CD4-positive, alpha-beta T cell treated with Interleukin-15 for 4 hours (primary cell): Measurements from ENCODE around the gene ZNF576.
"Not testable (repeated sequence)": the region's sequence is repeated elsewhere in the genome, so short reads cannot be mapped to it uniquely, and the experiment has no call there.

Experiments
- DNase-seq: peaks from one replicate; pipeline ENCODE4 v3.0.0-alpha.2; 2020; ENCODE audit warnings: low spot score

The ZNF576 gene

DNA sequence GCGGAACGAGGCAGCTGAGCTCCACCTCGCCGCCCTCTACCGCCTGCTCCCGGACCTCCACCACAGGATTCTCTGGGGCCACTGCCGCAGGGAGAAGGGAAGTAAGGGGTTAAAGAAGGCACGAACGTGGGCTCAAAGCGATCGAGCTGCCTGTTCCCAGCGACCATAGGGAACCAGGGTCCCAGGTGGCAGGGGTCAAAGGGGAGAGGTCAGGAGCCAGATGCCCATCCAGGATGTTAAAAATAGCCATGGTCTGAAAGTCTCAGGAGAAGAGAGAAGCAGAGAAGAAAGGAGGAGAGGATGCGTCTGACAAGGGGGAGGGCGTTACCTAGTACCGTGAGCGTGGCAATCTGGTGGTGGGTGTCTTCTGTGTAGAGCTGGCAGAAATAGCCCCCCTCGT is 30.4 kb downstream of the ZNF576 start:
- DNase-seq: no peak

DNA sequence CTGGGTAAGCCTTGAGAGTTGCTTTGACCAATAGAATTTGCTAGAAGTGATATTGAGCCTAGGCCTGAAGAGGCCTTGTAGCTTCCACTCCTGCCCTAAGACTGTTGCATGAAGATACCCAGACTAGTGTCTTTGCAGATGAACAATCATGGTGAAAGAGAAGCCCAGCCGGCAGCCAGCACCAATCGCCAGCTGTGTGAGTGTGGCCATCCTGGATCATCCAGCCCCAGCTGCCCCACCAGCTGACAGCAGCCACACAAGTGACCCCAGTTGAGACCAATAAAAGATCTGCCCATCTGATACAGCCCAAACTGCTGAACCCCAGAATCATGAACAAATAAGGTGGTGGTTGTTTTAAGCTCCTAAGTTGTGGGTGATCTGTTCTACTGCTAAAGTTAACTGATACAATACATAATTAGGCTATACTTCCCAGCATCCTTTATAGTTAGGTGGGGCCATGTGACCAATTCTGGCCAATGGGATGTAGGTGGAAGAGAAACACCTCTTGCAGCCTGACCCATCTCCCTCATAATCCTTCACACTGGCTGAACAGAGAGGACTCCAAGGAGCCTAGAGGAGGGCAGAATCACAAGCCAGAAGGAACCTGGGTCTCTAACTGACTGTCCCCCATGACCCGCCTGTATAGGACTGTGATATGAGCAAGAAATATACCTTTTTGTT is 32.4 kb downstream of the ZNF576 start:
- DNase-seq: no peak

DNA sequence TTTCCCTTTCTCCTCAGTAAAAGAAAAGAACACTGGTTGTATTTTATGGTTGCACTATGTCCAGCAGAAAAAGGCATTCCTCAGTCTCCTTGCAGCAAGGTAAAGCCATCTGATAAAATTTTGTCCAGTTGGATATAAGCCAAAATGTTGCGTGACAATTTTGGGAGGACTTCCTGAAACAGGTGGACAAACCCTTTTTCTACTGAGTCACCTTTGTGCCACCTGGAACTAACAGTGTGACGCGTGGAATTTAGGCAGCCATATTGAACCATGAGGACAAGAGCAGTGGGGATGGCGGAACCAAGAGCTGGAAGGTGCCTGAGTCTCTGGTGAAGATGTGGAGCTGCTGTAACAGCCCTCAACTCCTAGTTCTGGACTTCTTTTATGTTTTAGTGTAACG is 35.1 kb downstream of the ZNF576 start:
- no peak for DNase-seq

DNA sequence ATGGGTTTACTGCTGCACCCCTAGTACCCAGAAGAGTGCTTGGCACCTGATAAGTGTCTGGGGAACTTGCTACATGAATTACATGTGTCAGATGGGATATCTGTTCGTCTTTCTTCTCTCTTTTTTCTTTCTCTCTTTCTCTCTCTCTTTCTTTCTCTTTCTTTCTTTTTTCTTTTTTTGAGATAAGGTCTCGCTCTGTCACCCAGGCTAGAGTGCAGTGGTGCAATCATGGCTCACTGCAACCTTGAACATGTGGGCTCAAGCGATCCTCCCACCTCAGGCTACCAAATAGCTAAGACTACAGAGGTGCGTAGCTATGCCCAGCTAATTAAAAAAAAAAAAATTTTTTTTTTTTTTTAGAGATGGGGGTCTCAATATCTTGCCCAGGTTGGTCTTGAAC is 37.1 kb downstream of the ZNF576 start:
- no peak for DNase-seq

DNA sequence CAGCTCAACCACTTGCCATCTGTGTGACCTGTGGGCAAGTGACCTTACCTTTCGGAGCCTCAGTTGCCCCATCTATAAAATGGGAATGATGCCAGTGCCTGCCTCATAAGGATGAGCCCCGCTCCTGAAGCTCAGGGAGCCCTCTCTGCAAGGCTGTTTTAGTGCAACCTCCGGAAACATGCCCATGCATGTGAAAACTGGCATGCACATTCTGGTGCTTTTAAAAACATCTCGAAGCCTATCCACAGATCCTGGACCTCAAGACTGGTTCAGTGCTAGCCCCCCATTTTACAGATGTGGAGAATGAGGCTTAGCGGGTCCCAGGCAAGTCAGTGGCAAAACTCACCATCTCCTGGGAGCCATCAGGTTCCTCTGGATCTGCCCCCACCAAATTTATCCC is 37.7 kb downstream of the ZNF576 start:
- no peak for DNase-seq

DNA sequence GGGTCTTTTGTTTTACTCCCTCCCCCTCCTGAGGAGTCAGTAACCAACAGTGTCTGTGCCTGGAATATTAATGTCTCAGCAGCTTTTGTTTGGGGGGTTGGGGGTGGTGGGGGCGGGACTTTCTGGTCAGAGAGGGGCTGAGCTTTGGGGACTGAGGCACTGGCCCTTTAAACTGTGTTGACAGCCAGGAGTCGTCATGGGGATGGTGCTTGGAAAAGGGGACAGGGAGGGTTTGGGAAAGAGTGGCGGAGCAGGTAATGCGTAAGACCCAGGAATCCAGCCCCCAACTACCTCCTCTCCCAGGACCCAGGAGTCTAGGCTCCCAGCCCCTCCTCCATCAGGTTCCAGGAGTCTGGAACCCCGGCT is 38.1 kb downstream of the ZNF576 start:
- DNase-seq: no peak

DNA sequence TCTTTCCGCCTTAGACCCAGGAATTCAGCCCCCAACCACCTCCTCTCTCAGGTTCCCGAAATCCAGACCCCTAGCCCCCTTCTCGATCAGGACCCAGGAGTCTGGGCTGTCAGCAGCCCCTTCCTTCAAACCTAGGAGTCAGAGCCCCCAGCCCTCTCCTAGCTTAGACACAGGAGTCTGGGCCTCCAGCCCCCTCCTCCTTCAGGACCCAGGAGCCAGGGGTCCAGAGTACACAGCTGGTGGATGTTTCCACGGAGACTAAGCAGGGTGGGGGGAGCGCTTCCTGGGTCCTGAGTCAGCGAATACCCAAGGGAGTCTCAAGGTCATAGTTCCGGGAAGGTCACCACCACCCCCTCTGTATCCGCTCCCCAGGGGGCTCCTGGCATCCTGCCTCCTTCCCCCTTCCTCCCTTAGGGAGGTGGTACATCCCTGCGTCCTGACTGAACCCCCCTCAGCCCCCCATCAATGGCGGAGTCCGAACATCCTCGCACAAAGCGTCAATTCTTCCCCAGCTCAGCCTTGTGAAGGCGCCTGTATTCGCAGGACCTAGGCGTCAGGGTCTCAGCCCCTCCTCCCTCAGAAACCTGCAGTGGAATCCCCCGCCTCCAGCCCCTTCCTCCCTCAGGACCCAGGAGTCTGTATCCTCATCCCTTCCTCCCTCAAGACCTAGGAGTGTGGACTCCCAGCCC is 38.6 kb downstream of the ZNF576 start:
- no peak for DNase-seq

DNA sequence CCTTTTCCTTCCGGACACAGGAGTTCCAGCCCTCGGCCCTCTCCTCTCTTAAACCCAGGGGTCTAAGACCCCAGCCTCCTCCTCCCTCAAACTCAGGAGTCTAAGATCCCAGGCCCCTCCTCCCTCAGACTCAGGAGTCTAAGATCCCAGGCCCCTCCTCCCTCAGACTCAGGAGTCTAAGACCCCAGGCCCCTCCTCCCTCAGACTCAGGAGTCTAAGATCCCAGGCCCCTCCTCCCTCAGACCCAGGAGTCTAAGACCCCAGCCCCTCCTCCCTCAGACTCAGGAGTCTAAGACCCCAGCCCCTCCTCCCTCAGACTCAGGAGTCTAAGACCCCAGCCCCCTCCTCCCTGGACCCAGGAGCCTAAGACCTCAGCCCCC is 39.2 kb downstream of the ZNF576 start:
- not testable (repeated sequence) for DNase-seq

DNA sequence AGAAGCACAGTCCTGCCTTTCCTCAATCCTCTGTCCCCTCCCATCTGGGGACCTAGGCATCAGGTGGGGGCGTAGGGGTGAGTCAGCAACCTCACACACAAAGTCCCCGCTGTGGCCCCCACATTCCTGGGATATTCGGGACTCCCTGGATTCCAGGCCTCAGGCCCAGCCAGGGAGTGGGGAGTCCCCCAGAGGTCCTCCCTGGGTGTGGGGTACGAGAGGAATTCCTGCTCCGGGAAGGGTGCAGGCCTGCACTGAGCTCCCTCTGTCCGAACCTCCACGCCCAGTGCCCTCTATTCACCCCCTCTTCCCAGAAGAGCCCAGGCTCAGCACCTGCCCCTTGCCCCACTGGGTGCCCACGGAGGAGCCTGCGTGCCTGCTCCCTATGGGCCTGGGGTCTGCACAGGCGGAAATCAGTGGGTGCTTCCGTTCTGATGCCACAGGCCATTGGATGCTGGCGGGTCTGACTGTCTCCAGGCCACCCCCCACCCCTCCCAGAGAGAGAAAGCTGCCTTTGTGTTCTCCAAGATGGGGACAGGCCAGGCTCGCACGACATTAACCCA is 39.8 kb downstream of the ZNF576 start:
- DNase-seq: no peak

DNA sequence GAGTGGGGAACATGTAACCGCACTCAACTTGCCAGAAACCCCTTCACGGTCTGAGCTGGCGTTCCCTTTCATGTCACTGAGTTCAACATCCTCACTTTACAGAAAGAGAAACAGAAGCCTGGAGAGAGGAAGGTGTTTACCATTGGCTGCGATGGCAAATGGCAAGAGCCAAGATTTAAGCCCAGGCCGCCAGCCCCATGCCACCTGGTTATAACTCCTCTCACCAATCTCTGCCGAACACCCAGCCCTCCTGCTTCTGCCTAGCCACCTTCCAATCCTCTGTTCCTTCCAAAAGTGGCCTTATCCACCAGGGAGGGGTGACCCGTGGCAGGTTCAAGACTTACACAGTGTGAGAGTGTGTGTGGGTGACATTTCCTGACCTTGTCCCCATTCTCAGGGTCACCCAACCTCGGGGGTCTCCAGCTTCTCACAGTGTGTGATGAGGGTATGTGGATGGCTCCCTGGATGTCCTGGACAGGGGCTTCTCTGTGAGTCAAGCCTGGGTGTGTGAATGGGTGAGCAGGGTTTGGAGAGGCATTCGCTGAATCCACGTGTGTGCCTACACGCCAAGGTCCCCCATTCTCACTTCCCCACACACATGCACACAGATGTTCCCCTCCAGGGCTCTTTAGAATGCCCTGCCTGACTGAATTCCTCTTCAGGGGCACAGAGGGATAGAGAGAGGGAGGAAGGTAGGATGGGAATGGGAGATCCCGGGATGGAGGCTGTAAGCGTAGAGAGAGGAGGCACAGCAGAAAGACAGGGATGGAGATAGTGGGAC is 42.0 kb downstream of the ZNF576 start:
- no peak for DNase-seq

DNA sequence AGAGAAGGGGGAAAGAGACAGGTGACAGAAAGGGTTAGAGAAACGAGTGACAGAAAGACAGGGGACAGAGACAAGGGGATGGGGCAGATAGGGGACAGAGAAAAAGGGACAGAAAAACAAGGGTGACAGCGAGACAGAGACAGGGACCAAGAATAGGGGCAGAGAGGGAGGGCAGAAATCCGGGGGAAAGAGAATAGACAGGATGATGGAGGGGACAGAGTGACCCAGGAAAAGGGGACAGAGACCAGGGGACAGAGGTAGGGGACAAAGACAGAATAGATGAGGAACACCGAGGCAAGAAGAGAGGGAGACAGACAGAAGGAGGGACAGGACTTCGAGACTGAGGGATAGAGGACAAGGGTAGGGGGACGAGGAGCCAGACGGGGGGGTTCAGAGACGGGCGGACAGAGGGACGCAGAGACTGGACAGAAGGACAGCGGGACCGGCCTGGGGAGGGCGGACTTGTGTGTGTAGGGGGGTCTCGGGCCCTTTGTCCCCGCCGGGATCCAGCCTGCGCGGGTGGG is 42.7 kb downstream of the ZNF576 start:
- no peak for DNase-seq

DNA sequence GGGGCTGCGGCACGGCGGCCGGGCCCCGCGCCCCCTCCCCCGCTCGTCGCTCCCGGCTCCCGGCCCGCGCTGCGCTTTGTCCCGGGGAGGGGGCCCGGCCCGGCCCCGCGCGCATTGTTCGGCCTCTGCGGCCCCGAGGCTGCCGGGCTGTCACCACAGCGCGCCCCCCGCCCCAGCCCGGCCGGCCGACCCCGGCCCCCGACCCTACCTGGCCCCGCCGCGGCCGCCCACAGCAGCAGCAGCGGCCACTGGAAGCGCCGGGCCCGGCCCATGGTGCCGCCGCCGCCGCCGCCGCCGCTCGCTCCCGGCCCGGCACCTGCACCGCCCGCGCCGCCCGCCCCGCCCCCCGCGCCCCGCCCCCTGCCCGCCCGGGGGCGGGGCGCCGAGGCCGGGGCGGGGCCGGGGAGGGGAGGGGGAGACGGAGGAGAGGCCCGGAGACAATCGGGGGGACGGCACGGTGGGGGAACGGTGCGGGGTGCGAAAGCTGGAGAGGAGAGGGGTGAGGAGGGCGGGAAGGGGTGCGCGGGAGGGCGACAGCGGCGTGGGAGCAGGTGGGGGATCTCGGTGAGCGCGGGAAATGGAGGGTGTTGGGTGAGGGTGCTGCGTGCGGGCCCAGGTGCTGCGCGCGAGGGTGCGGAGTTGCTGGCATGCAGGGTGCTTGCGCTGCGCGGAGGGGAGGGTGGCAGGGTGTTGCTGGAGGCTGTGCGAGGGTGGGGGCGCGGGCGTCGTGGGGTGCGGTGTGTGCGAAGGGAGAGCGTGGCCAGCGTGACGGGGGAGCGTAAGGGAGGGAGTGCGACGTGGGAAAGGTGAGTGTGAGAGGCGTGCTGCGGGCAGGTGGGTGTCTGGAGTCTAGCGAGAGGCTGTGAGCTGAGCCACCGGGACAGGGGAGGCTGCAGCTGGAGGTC is 43.4 kb downstream of the ZNF576 start, which contains the start of gene CADM4:
TSS of gene CADM4 (minus strand) at position 332 of the 905 bp plus-strand sequence. CDS start at position 272, 60 bp downstream.
- DNase-seq: peak; percentile 32

DNA sequence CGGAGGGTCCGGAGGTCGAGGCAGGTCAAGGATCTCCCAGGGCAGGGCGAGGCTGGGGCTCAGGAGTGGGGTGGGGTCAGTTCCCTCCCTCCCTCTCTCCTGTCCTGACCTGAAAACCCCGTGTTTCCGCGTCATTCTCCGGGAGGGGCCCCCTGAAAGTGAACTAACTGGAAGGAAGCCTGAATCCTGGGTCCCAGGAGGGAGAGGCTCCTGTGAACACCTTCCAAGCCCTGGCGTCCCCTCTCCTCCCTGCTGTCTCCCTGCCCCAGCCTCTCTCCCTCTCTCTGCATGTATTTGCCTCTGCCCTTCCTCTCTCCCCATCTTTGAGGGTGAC is 44.0 kb downstream of the ZNF576 start:
- DNase-seq: no peak

DNA sequence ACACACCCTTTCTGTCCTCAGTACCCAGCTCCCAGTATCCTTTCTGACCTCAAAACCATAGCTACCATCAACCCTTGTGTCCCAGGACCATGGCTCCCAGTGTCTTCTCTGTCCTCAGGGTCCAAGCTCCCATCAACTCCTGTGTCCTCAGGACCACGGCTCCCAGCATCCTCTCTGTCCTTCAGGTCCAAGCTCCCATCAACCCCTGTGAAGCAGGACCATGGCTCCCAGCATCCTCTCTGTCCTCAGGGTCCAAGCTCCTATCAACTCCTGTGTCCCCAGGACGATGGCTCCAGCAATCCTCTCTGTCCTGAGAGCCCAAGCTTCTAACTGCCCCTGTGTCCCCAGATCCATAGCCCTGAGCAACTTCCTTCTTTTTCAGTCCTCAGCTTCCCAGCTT is 44.9 kb downstream of the ZNF576 start:
- DNase-seq: no peak

DNA sequence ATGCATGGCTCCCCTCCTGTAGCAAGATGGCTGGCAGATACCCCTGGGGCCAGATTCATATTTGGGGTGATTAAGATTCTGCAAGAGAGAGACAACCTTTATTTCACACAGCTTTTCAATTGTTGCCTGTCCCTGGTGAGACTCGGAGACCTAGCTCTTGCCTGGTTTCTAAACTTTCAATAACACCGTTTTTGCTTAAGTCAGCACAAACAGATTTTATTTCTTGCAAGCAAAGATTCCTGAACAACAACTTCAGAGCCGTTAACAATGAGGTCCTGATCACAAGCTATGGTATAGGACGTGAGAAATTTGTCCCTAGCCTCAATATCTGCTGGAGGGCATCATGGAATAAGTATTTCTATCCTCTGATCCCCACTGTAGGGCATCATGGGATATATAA is 46.1 kb downstream of the ZNF576 start:
- DNase-seq: no peak

DNA sequence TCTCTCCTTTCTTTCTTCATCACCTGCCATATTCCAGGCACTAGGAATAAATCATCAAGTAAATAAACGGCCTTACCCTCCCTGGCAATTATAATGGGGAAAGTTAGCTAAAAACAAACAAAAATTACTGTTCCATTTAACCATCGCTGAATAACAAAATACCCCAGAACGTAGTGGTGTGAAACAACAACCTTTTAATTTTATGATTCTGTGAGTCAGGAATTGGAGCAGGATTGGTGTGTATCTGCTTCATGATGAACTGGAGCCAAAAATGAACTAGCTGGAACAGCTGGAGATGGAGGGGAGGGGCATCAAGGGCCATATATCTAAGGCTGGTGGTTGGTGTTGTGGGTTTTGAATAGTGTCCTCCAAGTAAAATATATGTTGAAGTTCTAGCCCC is 46.9 kb downstream of the ZNF576 start:
- DNase-seq: no peak

DNA sequence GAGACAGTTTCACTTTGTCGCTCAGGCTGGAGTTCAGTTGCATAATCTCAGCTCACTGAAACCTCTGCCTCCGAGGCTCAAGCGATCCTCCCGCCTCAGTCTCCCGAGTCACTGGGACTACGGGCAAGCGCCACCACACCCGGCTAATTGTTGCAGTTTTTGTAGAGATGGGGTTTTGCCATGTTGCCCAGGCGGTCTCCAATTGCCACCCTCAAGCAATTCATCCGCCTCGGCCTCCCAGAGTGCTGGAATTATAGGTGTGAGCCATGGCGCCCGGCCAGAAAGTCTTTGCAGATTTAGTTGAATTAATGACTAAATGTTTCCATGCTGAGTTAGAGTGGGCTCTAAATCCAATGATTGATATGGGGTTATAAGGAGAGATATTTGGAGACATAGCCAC is 47.8 kb downstream of the ZNF576 start:
- no peak for DNase-seq

DNA sequence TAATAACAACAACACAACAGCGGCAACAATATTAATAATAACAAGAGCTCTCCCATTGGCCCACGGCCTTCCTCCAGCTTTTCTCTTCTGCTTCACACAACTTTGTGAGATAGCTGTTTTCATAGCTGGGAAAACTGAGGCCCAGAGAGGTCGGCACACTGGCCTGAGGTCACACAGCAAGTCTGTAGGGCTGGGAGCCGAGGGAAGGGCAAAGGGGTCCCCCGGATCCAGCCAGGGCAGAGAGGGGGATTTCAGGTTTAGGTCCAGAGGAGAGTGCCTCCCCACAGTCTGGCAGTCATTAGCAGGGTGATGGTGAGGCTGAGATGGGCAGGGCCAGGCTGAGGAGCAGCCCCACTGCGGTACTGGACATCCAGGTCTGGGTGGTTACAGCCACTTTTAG is 52.2 kb downstream of the ZNF576 start:
- DNase-seq: no peak

DNA sequence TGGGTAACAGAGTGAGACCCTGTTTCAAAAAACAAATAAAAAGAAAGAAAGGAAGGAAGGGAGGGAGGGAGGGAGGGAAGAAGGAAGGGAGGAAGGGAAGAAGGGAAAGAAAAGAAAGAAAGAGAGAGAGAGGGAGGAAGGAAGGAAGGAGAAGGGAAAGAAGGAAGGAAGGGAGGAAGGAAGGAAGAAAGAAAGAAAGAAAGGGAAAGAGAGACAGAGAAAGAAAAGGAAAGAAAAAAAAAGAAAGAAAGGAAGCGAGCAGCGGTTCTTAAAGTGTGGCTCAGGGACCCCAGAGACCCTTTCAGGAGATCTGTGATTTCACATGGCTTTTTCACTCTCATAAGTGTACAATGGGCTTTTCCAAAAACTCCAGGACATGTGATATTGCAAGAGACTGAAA is 53.1 kb downstream of the ZNF576 start:
- DNase-seq: no peak

DNA sequence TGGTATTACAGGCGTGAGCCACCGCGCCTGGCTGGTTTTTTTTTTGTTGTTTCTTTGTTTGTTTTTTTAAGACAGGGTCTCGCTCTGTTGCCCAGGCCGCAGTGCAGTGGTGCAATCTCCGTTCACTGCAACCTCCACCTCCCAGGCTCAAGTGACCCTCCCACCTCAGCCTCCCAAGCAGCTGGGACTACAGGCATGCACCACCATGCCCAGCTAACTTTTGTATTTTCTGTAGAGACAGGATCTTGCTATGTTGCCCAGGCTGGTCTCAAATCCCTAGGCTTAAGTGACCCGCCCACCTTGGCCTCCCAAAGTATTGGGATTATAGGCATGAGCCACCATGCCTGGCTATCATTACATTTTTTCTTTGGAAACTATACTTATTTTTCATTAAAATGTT is 53.9 kb downstream of the ZNF576 start:
- not testable (repeated sequence) for DNase-seq
